Stimulated activated CD8-positive, alpha-beta memory T cell treated with anti-CD3 and anti-CD28 coated beads, Interleukin-12 subunit alpha, Interleukin-12 subunit beta, amount 100 ng/mL, for 24 hours (primary cell): ENCODE data around the gene PARP1.

Source experiments
- DNase-seq: peaks from one replicate; pipeline ENCODE4 v3.0.0-alpha.2; 2020; ENCODE audit errors: extremely low read depth

Gene PARP1

GRCh38 chr1:226376300-226376699, 31.6 kb downstream of the PARP1 start:
- no peak for DNase-seq

- no peak for DNase-seq
Observed at GRCh38 chr1:226373376-226373775, 34.5 kb downstream of the PARP1 start.

- no peak for DNase-seq
Observed at GRCh38 chr1:226372885-226373284, 35.0 kb downstream of the PARP1 start.

- DNase-seq: no peak
Observed at GRCh38 chr1:226371866-226372490, 35.9 kb downstream of the PARP1 start.

GRCh38 chr1:226371027-226371694, 36.7 kb downstream of the PARP1 start:
- DNase-seq: no peak

GRCh38 chr1:226370144-226370923, 37.6 kb downstream of the PARP1 start:
- DNase-seq: no peak

GRCh38 chr1:226369110-226369509, 38.8 kb downstream of the PARP1 start:
- DNase-seq: no peak

GRCh38 chr1:226366290-226366689, 41.6 kb downstream of the PARP1 start:
- DNase-seq: no peak

- DNase-seq: no peak
Observed at GRCh38 chr1:226365831-226366231, 42.1 kb downstream of the PARP1 start.

GRCh38 chr1:226364901-226365565, 42.9 kb downstream of the PARP1 start:
- no peak for DNase-seq

GRCh38 chr1:226364514-226364899, 43.4 kb downstream of the PARP1 start:
- DNase-seq: no peak

GRCh38 chr1:226363801-226364513, 43.9 kb downstream of the PARP1 start:
- DNase-seq: no peak

GRCh38 chr1:226362891-226363447, 44.9 kb downstream of the PARP1 start:
- no peak for DNase-seq

- no peak for DNase-seq
Observed at GRCh38 chr1:226362361-226362760, 45.5 kb downstream of the PARP1 start.

GRCh38 chr1:226360106-226360746, 47.7 kb downstream of the PARP1 start:
- no peak for DNase-seq

GRCh38 chr1:226357416-226357815, 50.5 kb downstream of the PARP1 start:
- no peak for DNase-seq

GRCh38 chr1:226355669-226356551, 52.0 kb downstream of the PARP1 start:
- DNase-seq: no peak

GRCh38 chr1:226355016-226355415, 52.9 kb downstream of the PARP1 start:
- DNase-seq: no peak

- DNase-seq: no peak
Observed at GRCh38 chr1:226353698-226354525, 54.0 kb downstream of the PARP1 start.
